Endothelial cell of umbilical vein (primary cell): ENCODE measurements around the gene CNTNAP2. TPM values are rescaled to one million over a fixed set of nuclear protein-coding genes. Genes with fewer than 3 reads are reported as not detected.

Source experiments
- BruUV-seq: library from RNA; stranded (reverse); fragments of 400-500 nt; replicated peaks from 2 replicates; lab custom pipeline; 2021; lab: Mats Ljungman, UMichigan
- CTCF ChIA-PET: fragments of 300-600, 350-600 bp; sonication (Branson Sonifier 250); formaldehyde crosslinking; loops from one replicate; lab custom pipeline; 2021; ENCODE audit warnings: antibody characterized with exemption, inconsistent platforms; lab: Charles Lee
- POLR2A ChIA-PET: fragments of 300-600, 350-600 bp; sonication (Branson Sonifier 250); formaldehyde crosslinking; loops from one replicate; lab custom pipeline; 2021; ENCODE audit warnings: antibody characterized with exemption, inconsistent platforms; lab: Charles Lee
- DNase-seq: peaks from one replicate; pipeline ENCODE4 v3.0.0-alpha.2; 2011; ENCODE audit warnings: low read depth, low spot score
- FAIRE-seq: peaks from 2 replicates; lab custom pipeline; 2011; peaks lifted over from hg19 to GRCh38; lab: Jason Lieb, UNC
- H2AFZ ChIP-seq: 2 replicates; pipeline ENCODE4 v1.6.0; 2012; ENCODE audit warnings: low read depth, low read length, control low read depth, inconsistent platforms
- H3K27ac ChIP-seq: 2 replicates; pipeline ENCODE4 v1.5.1; 2011; ENCODE audit warnings: low read depth, mild to moderate bottlenecking, control low read depth, low read length, moderate library complexity; ENCODE audit not compliant: insufficient read depth
- H3K27me3 ChIP-seq, 2 experiments: 2 replicates each; pipeline versions ENCODE4 v1.6.0 to v1.6.1; 2011; ENCODE audit warnings: low read length in 2 of 2, mixed read lengths in 1 of 2; ENCODE audit not compliant: control insufficient read depth in 2 of 2, insufficient read depth in 2 of 2
- H3K36me3 ChIP-seq, 2 experiments: 2 replicates in 1 of 2; 3 replicates in 1 of 2; pipeline ENCODE4 v1.5.1; 2011; ENCODE audit warnings: low read length in 2 of 2, mild to moderate bottlenecking in 1 of 2, moderate library complexity in 1 of 2; ENCODE audit not compliant: control insufficient read depth in 2 of 2, insufficient read depth in 2 of 2; ENCODE audit errors: extremely low read depth in 1 of 2
- H3K4me1 ChIP-seq: 3 replicates; pipeline ENCODE4 v1.5.1; 2011; ENCODE audit warnings: mild to moderate bottlenecking, low read length; ENCODE audit not compliant: control insufficient read depth, insufficient read depth; ENCODE audit errors: extremely low read depth
- H3K4me2 ChIP-seq: 2 replicates; pipeline ENCODE4 v1.6.1; 2011; ENCODE audit warnings: low read length, control low read depth, mixed read lengths; ENCODE audit not compliant: insufficient read depth
- H3K4me3 ChIP-seq, 3 experiments: fragments of 200-600 bp in 1 of 3; sonication (generic), shearing (Covaris generic) in 1 of 3; replicated peaks in 1 of 3; 2 replicates each; pipeline ENCODE4 v1.5.1; 2011 to 2016; ENCODE audit warnings: control low read depth in 3 of 3, low read length in 3 of 3, mild to moderate bottlenecking in 2 of 3, inconsistent platforms in 1 of 3, low read depth in 1 of 3, moderate library complexity in 1 of 3; ENCODE audit not compliant: insufficient read depth in 1 of 3
- H3K79me2 ChIP-seq: 2 replicates; pipeline ENCODE4 v1.6.0; 2012; ENCODE audit warnings: low read length, inconsistent platforms; ENCODE audit not compliant: control insufficient read depth, insufficient read depth
- H3K9ac ChIP-seq: replicated peaks from 2 replicates; pipeline ENCODE3; 2011; ENCODE audit warnings: low read length, control low read depth; ENCODE audit not compliant: insufficient read depth; ENCODE audit errors: extremely low read depth
- H3K9me1 ChIP-seq: replicated peaks from 3 replicates; pipeline ENCODE4 v1.6.0; 2011; ENCODE audit warnings: mild to moderate bottlenecking, low read length; ENCODE audit not compliant: control insufficient read depth, insufficient read depth; ENCODE audit errors: extremely low read depth
- H3K9me3 ChIP-seq: replicated peaks from 2 replicates; pipeline ENCODE4 v1.5.1; 2012; ENCODE audit warnings: low read length, inconsistent platforms; ENCODE audit not compliant: control insufficient read depth, insufficient read depth
- H4K20me1 ChIP-seq: replicated peaks from 2 replicates; pipeline ENCODE3; 2011; ENCODE audit warnings: mild to moderate bottlenecking, low read length; ENCODE audit not compliant: control insufficient read depth, insufficient read depth; ENCODE audit errors: extremely low read depth
- EZH2 ChIP-seq: IDR thresholded peaks from 2 replicates; pipeline ENCODE4 v1.6.1; 2012; ENCODE audit warnings: borderline replicate concordance, low read depth, mild to moderate bottlenecking, moderate library complexity, low read length, inconsistent platforms; ENCODE audit not compliant: severe bottlenecking
- FOS ChIP-seq: IDR thresholded peaks from 2 replicates; pipeline ENCODE4 v1.6.1; 2011; ENCODE audit warnings: mild to moderate bottlenecking, low read length, moderate library complexity, borderline replicate concordance; ENCODE audit not compliant: insufficient read depth
- GATA2 ChIP-seq: IDR thresholded peaks from 2 replicates; pipeline ENCODE4 v1.7.0; 2011; ENCODE audit warnings: low read depth, mild to moderate bottlenecking, moderate library complexity, mixed read lengths, low read length; ENCODE audit not compliant: insufficient read length, insufficient read depth
- JUN ChIP-seq: IDR thresholded peaks from 2 replicates; pipeline ENCODE4 v1.6.1; 2011; ENCODE audit warnings: borderline replicate concordance, low read depth; ENCODE audit not compliant: insufficient read length, insufficient read depth
- MYC ChIP-seq: IDR thresholded peaks from one replicate; pipeline ENCODE4 v1.6.1; 2011; ENCODE audit warnings: mild to moderate bottlenecking, low read depth, low read length
- POLR2A ChIP-seq: IDR thresholded peaks from 2 replicates; pipeline ENCODE4 v1.6.1; 2012; ENCODE audit warnings: low read depth, mild to moderate bottlenecking, control low read depth, low read length
- POLR2AphosphoS5 ChIP-seq: IDR thresholded peaks from 2 replicates; pipeline ENCODE4 v1.6.1; 2012; ENCODE audit warnings: low read depth, mild to moderate bottlenecking, control low read depth, low read length, moderate library complexity; ENCODE audit not compliant: insufficient read depth
- dilution Hi-C: fragments of 300-500 bp; cut with MboI; formaldehyde crosslinking; loops from one replicate; pipeline ENCODE4 v1.15.0; 2019; ENCODE audit warnings: low sequenced_read_pairs; ENCODE audit not compliant: extremely low pct_ligation_motif_present
- intact Hi-C: fragments of 100-400 bp; cut with micrococcal nuclease; formaldehyde crosslinking; loops from one replicate; pipeline ENCODE4 v1.10.0; 2022
- polyA plus RNA-seq, 4 experiments: library from polyadenylated mRNA; depleted of rRNA in 3 of 4; stranded (reverse) in 3 of 4; unstranded in 1 of 4; fragments of >200 nt; gene quantifications; 2 replicates each; pipeline versions ENCODE4 v1.2.1 to v1.2.3, GENCODE V29; 2011 to 2012; ENCODE audit warnings: missing spikeins in 1 of 4
- total RNA-seq: library from RNA; stranded (reverse); gene quantifications from 2 replicates; pipeline ENCODE4 v1.2.3, GENCODE V29; 2021
- TF ChIP-seq, protein P1 (sequence below), 2 donors: IDR thresholded peaks; 1 replicate in 1 of 2; 2 replicates in 1 of 2; pipeline ENCODE4 v1.5.1; 2011; ENCODE audit warnings: low read length in 2 of 2, mild to moderate bottlenecking in 2 of 2, moderate library complexity in 2 of 2, control low read depth in 1 of 2, inconsistent platforms in 1 of 2, low read depth in 1 of 2; ENCODE audit not compliant: insufficient read depth in 1 of 2; ENCODE audit errors: extremely low read depth in 1 of 2
- TF ChIP-seq, protein P2 (sequence below): IDR thresholded peaks from 2 replicates; pipeline ENCODE4 v1.6.1; 2011; ENCODE audit not compliant: insufficient read depth, insufficient read length

The CNTNAP2 gene
- total and polyA plus RNA-seq, 2 donors (not counting 3 experiments of a cell fraction or from before 2014, with no cell fraction given) = not detected

DNA sequence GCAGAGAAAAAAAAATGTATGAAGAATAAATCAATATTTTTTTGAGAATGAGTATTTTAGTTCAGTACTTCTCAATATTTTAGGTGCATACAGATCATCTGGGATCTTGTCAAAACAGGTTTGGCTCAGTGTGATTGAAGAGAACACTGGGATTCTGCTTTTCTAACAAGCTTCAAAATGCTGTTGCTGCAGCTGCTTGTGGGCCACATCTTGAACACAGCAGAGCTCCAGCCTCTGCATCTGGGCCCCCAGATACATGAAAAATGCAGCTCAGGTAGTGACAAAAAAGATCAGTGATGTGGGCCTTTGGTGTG, 1296.9 kb downstream of the CNTNAP2 start:
- H3K9ac ChIP-seq = no peak overlapping the region
- intact Hi-C loops = no loop called here
- POLR2A ChIA-PET = no interaction called here

DNA sequence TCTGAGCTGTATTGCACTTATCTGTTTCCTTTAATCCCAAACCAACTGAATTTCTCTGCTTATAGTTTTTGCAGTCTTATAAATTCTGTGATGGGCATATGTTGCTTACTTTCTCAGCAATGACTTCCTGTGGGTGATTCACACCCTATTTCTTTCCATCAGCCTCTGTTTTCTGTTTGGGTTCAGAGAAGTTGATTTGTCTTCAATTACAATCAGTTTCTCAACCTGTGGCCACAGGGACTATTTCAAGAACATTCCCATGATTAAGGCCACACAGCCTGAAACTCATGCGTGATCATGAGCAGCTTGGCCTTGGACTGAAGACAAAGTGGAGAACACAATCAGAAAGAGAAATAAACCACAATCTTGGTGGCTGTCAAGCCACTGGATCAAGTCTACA, 1299.4 kb downstream of the CNTNAP2 start:
- no peak overlapping the region for H3K4me2 ChIP-seq
- H3K4me3 ChIP-seq = no peak overlapping the region
- no peaks in the 10 kb centered on the region for H3K27me3 ChIP-seq
- POLR2A ChIA-PET = no interaction called here
- intact Hi-C loops = no loop called here
- BruUV-seq = no TSS peak
- peaks cover 3% of the 10 kb centered on the region for H3K9me3 ChIP-seq
- H3K36me3 ChIP-seq = no peaks in the 10 kb centered on the region
- H3K79me2 ChIP-seq = no peaks in the 10 kb centered on the region
- H3K4me1 ChIP-seq = no peaks in the 10 kb centered on the region
- no peak overlapping the region for H2AFZ ChIP-seq
- no peaks in the 10 kb centered on the region for H4K20me1 ChIP-seq
- no peaks in the 10 kb centered on the region for H3K9me1 ChIP-seq
- DNase-seq (no peak), FAIRE-seq (no peak)
- TF ChIP-seq, protein P1, sequence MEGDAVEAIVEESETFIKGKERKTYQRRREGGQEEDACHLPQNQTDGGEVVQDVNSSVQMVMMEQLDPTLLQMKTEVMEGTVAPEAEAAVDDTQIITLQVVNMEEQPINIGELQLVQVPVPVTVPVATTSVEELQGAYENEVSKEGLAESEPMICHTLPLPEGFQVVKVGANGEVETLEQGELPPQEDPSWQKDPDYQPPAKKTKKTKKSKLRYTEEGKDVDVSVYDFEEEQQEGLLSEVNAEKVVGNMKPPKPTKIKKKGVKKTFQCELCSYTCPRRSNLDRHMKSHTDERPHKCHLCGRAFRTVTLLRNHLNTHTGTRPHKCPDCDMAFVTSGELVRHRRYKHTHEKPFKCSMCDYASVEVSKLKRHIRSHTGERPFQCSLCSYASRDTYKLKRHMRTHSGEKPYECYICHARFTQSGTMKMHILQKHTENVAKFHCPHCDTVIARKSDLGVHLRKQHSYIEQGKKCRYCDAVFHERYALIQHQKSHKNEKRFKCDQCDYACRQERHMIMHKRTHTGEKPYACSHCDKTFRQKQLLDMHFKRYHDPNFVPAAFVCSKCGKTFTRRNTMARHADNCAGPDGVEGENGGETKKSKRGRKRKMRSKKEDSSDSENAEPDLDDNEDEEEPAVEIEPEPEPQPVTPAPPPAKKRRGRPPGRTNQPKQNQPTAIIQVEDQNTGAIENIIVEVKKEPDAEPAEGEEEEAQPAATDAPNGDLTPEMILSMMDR (IDR thresholded peaks at IDR 0.05; ENCODE audit: extremely low read depth in 1 of 2, insufficient read depth in 1 of 2, low read depth in 1 of 2, low read length in 2 of 2) = no peak
- TF ChIP-seq MYC = no peak
- no peak for TF ChIP-seq POLR2AphosphoS5
- no peak for TF ChIP-seq FOS
- no peak for TF ChIP-seq POLR2A
- no peak for TF ChIP-seq EZH2
- TF ChIP-seq GATA2 = no peak
- TF ChIP-seq JUN = no peak
- TF ChIP-seq, protein P2, sequence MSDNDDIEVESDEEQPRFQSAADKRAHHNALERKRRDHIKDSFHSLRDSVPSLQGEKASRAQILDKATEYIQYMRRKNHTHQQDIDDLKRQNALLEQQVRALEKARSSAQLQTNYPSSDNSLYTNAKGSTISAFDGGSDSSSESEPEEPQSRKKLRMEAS = no peak
- CTCF ChIA-PET = no interaction called here
- no peak overlapping the region for H3K9ac ChIP-seq
- no peak overlapping the region for H3K27ac ChIP-seq
- dilution Hi-C loops = no loop called here

More for the DNA sequence above, 1296.9 kb downstream of the CNTNAP2 start:
- H3K79me2 ChIP-seq = no peaks in the 10 kb centered on the region
- FAIRE-seq (no peak), DNase-seq (no peak)
- H3K9me3 ChIP-seq = peaks cover 3% of the 10 kb centered on the region
- H3K36me3 ChIP-seq = no peaks in the 10 kb centered on the region
- H3K27me3 ChIP-seq = no peaks in the 10 kb centered on the region
- BruUV-seq = no TSS peak
- H3K4me1 ChIP-seq = no peaks in the 10 kb centered on the region
- H2AFZ ChIP-seq = no peak overlapping the region
- H3K4me3 ChIP-seq = no peak overlapping the region
- no peaks in the 10 kb centered on the region for H4K20me1 ChIP-seq
- no peak overlapping the region for H3K4me2 ChIP-seq
- dilution Hi-C loops = no loop called here
- no peak for TF ChIP-seq FOS
- no peak for TF ChIP-seq MYC
- CTCF ChIA-PET = no interaction called here
- no peak overlapping the region for H3K27ac ChIP-seq
- H3K9me1 ChIP-seq = no peaks in the 10 kb centered on the region
